ENCODE data around the gene SHC2. TPM values are rescaled to one million over a fixed set of nuclear protein-coding genes. Genes with fewer than 3 reads are reported as not detected.

SHC2 gene
- total RNA-seq, 1 donor from 2014 or later = 24.0 TPM

GRCh38 chr19:468587-469256, 7.9 kb upstream of the SHC2 start:
- no peak for DNase-seq

GRCh38 chr19:467554-467953, 6.7 kb upstream of the SHC2 start:
- H3K9me3 ChIP-seq = no peaks in the 10 kb centered on the region
- H3K36me3 ChIP-seq = no peaks in the 10 kb centered on the region
- DNase-seq (no peak), ATAC-seq (no peak)
- H3K4me3 ChIP-seq = no peak overlapping the region
- intact Hi-C loops (cut with DNase I) = no loop called here
- no peak overlapping the region for H3K27ac ChIP-seq
- no peaks in the 10 kb centered on the region for H3K4me1 ChIP-seq
- peaks cover 3% of the 10 kb centered on the region for H3K27me3 ChIP-seq (ENCODE audit: low read depth)
- TF ChIP-seq CTCF (IDR thresholded peaks at IDR 0.05) = no peak

More at GRCh38 chr19:468587-469256, 7.9 kb upstream of the SHC2 start:
- ATAC-seq = no peak
- intact Hi-C loops (cut with DNase I) = no loop called here
- no peaks in the 10 kb centered on the region for H3K36me3 ChIP-seq
- H3K9me3 ChIP-seq = no peaks in the 10 kb centered on the region
- H3K4me3 ChIP-seq = no peak overlapping the region
- TF ChIP-seq CTCF (IDR thresholded peaks at IDR 0.05) = no peak
- no peaks in the 10 kb centered on the region for H3K4me1 ChIP-seq
- no peaks in the 10 kb centered on the region for H3K27me3 ChIP-seq (ENCODE audit: low read depth)
- H3K27ac ChIP-seq = no peak overlapping the region

GRCh38 chr19:465056-465816, 4.4 kb upstream of the SHC2 start:
- H3K27me3 ChIP-seq (ENCODE audit: low read depth) = peaks cover 16% of the 10 kb centered on the region
- intact Hi-C loops (cut with DNase I) = no loop called here
- H3K9me3 ChIP-seq = no peaks in the 10 kb centered on the region
- no peak for ATAC-seq
- H3K27ac ChIP-seq = no peak overlapping the region
- no peak for DNase-seq
- no peak overlapping the region for H3K4me3 ChIP-seq
- H3K4me1 ChIP-seq = peaks cover 12% of the 10 kb centered on the region
- H3K36me3 ChIP-seq = no peaks in the 10 kb centered on the region
- TF ChIP-seq CTCF (IDR thresholded peaks at IDR 0.05) = no peak

GRCh38 chr19:464208-464545, 3.3 kb upstream of the SHC2 start:
- H3K4me3 ChIP-seq = no peak overlapping the region
- peaks cover 16% of the 10 kb centered on the region for H3K27me3 ChIP-seq (ENCODE audit: low read depth)
- no peak for TF ChIP-seq CTCF (IDR thresholded peaks at IDR 0.05)
- peaks cover 12% of the 10 kb centered on the region for H3K4me1 ChIP-seq
- H3K36me3 ChIP-seq = no peaks in the 10 kb centered on the region
- intact Hi-C loops (cut with DNase I) = no loop called here
- H3K9me3 ChIP-seq = no peaks in the 10 kb centered on the region
- H3K27ac ChIP-seq = no peak overlapping the region
- ATAC-seq (no peak), DNase-seq (no peak)

GRCh38 chr19:463483-464207, 2.8 kb upstream of the SHC2 start:
- H3K4me1 ChIP-seq = peaks cover 12% of the 10 kb centered on the region
- H3K36me3 ChIP-seq = no peaks in the 10 kb centered on the region
- DNase-seq (no peak), ATAC-seq (no peak)
- H3K27ac ChIP-seq = no peak overlapping the region
- intact Hi-C loops (cut with DNase I) = no loop called here
- H3K9me3 ChIP-seq = no peaks in the 10 kb centered on the region
- no peak overlapping the region for H3K4me3 ChIP-seq
- peaks cover 16% of the 10 kb centered on the region for H3K27me3 ChIP-seq (ENCODE audit: low read depth)
- no peak for TF ChIP-seq CTCF (IDR thresholded peaks at IDR 0.05)
